AG09319 (cell line): ENCODE measurements around the gene MLNR.

Source experiments
- DNase-seq: peaks from one replicate; pipeline ENCODE4 v3.0.0-alpha.2; 2010; ENCODE audit warnings: low read depth; ENCODE audit errors: extremely low read depth
- TF ChIP-seq, protein P1 (sequence below): IDR thresholded peaks from 2 replicates; pipeline ENCODE4 v1.5.1; 2011; ENCODE audit warnings: low read depth, mild to moderate bottlenecking, inconsistent platforms, low read length, moderate library complexity

MLNR gene

DNA sequence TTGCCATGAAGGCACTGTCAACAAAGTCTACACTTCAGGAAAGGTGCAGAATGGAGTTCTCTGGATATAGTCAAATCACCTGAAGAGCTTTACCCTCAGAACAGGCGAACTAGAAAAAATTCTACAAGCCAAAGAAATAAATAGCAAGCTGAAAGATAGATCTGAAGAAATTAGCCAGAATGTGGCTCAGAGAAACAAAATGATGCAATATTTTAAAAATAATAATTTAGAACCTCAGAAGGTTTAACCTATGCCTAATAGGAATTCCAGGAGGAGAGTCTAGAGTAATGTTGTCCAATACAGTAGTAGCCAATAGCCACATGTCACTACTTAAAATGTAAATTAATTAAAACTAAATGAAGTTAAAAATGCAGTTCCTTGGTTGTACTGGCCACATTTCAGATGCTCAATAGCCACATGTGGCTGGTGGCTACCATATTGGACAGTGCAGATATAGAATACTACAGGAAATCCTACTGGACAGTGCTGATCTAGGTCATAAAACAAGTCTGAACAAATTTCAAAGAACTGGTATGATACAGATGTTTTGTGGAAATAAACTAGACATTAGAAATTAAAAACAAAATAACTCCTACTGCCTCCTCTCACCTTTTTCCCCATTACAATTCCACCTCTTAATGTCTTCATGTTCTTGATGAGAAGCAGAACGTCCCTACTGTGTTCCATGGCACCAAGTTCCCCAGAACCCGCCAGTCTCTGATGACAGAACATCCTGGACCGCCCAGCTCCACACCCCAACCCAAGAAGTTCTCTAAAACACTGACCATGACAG is 26.9 kb downstream of the MLNR start:
- TF ChIP-seq, protein P1, sequence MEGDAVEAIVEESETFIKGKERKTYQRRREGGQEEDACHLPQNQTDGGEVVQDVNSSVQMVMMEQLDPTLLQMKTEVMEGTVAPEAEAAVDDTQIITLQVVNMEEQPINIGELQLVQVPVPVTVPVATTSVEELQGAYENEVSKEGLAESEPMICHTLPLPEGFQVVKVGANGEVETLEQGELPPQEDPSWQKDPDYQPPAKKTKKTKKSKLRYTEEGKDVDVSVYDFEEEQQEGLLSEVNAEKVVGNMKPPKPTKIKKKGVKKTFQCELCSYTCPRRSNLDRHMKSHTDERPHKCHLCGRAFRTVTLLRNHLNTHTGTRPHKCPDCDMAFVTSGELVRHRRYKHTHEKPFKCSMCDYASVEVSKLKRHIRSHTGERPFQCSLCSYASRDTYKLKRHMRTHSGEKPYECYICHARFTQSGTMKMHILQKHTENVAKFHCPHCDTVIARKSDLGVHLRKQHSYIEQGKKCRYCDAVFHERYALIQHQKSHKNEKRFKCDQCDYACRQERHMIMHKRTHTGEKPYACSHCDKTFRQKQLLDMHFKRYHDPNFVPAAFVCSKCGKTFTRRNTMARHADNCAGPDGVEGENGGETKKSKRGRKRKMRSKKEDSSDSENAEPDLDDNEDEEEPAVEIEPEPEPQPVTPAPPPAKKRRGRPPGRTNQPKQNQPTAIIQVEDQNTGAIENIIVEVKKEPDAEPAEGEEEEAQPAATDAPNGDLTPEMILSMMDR: no peak
- no peak for DNase-seq

DNA sequence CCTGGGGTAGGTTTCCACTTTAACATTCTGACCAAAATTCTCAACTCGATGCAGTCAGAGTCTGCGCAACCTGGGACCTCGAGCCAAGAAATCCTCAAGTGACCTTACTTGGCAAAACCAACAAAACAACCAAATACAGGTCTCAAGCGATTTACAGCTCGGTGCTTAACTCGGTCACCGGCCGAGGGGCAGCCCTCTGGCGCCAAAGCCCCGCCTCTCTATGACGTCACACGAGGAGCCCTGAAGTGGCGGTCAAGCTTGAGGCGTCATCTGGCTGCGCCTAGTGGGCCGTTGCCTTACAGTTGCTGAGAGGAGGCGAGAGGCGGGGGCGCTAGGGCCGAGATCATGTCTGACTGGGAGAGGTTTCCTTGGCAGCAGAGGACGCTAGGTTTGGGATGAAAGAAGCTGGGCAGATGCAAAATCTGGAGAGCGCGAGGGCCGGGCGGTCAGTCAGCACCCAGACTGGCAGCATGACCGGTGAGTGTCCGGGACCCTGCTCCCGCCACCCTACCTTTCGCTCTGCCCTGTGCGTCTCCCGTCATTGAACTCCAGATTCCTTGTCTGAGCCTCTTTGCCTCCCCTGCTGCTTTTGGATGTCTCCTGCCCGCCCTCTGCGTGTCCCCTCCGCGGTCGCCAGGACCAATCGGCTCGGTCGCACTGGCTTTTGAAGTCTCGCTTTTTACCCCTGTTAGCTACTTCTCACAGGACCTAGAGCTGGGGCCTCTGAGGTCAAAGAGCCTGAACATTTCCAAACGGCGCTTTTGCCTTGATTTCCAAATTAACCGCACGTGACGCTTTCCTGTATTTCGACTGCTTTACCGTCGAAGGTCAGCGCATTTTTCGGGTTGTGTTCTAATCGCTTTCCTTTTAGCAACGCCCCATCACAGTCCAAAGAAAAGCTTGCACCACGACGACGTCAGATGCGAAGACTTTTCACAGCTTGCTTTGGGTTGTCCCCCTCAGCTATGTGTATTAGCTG is 27.8 kb downstream of the MLNR start, which contains the start of gene CDADC1:
TSS of gene CDADC1 (plus strand) at position 283 of the 979 bp plus-strand sequence. CDS start at position 396, 113 bp downstream.
- TF ChIP-seq, protein P1: no peak

DNA sequence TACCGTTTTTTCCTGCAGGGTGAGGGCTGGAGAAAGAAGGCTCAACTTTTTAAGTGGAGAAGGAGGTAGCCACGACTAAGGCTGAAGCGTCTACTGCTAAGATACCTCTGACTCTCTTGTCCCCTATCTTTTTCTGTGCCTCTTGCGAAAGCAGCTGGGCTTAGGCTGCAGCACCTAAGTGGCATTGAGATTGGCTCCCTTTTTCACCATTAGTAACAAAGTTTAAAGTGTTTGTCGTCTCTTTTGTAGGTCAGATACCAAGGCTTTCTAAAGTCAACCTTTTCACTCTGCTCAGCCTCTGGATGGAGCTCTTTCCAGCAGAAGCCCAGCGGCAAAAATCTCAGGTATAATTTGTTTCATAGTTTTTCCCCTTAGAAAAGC is 28.5 kb downstream of the MLNR start:
- TF ChIP-seq, protein P1: peak; percentile 28
- no peak for DNase-seq

More for the DNA sequence above, 27.8 kb downstream of the MLNR start, which contains the start of gene CDADC1:
- DNase-seq: peak; percentile 78

DNA sequence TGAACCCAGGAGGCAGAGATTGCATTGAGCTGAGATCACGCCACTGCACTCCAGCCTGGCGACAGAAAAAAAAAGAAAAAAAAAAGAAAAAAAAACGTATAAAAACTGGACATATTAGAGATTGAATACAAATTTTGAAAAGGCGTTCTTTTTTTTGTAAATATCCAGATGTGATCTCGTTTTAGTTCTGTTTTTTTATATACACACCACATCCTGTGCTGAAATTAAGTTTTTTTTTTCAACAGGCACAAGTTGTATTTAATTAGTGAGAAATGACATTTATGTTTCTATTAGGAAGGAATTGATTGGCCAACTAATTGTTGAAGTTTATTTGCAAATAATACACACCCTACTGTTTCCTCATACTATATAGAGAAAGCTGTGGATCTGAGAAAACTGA is 31.2 kb downstream of the MLNR start:
- no peak for DNase-seq
- TF ChIP-seq, protein P1: no peak

DNA sequence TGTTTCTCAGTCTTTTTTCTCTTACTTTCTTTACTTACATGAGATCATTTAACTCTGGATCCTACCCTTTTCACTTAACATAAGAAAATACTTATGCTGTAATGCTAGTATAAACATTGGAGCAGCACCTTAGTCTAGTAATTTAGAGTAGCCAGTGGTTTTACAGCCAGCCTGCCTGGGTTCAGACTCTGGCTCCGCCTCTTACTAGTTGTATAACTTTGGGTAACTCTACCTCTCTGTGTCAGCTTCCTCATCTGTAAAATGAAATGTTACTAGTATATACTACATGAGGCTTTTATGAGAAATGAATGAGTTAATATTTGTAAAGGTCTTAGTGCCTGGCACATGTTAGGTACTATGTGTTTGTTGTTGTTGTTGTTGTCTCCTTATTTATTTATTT is 33.2 kb downstream of the MLNR start:
- TF ChIP-seq, protein P1: no peak
- no peak for DNase-seq

DNA sequence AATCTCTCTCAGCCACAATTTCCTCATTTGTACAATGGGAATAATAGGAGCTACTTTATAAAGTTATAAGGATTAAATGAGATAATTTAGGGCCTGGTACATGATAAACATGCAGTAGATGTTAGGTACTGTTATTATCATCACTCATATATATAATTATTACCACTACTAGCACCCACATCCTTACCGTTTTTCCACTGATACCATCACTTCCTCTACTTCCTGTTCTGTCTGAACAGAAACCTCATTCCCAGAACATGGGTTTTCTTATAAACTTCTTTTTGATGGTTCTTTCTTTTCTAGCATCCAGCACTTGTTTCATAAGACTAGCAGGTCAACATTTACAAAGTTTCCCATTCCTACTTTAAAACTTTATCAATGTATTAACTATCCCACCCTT is 33.9 kb downstream of the MLNR start:
- TF ChIP-seq, protein P1: no peak
- no peak for DNase-seq
